ENCODE measurements around the gene RPSA. TPM values are rescaled to one million over a fixed set of nuclear protein-coding genes. Genes with fewer than 3 reads are reported as not detected.

RPSA gene
- polyA plus RNA-seq, 2 of the 4 experiments (the other 2 are of a cell fraction) = 2,484 to 3,141 TPM

DNA sequence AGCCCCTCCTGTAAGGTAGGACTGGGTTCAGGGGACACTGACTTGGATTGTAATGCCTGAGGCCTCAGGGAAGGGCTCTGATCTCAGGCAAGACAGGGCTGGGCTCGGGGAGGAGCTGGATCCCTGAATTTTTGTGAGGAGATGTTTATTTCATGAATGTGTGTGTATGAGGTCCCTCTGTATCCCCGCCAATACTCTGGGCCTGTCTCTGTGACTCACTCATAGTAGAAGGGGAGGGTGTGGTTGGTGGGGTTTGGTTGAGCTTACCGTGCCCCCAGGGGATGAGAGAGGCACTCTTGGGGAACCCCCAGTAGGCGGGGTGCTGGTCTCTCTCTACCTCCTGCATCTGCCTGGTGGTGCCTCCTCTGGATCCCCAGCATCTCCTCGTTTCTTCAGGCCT lies 28.1 kb downstream of the RPSA start:
- Histone ChIP-seq H3K4me3 (no peak overlapping the region), H3K4me2 (no peak overlapping the region), H3K4me1 (no peaks in the 10 kb centered on the region), H3K9me3 (no peaks in the 10 kb centered on the region), H3K27ac (no peak overlapping the region)
- CTCF ChIA-PET = interaction anchor here (0.8 to 2.5 kb wide), 2 partner anchors 13 to 65 kb away, joined by 3 to 10 read pairs; no protein-coding TSS in a partner anchor
- ATAC-seq = no peak; a peak in 1 of 6 replicates
- DNase-seq (ENCODE audit: low read depth in 1 of 2, low spot score in 1 of 2) = no peak
- TF ChIP-seq JUN (IDR thresholded peaks at IDR 0.05) = no peak
- TF ChIP-seq, protein P1, sequence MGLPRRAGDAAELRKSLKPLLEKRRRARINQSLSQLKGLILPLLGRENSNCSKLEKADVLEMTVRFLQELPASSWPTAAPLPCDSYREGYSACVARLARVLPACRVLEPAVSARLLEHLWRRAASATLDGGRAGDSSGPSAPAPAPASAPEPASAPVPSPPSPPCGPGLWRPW (IDR thresholded peaks at IDR 0.05) = no peak
- TF ChIP-seq FOSL2 (IDR thresholded peaks at IDR 0.05) = no peak
- no peak for TF ChIP-seq FOSL2 (CRISPR knock-in tag; IDR thresholded peaks at IDR 0.05)
- no peak for TF ChIP-seq FOXS1 (CRISPR knock-in tag; IDR thresholded peaks at IDR 0.05)
- TF ChIP-seq ZSCAN20 (CRISPR knock-in tag; IDR thresholded peaks at IDR 0.05) = no peak
- TF ChIP-seq TP53 (CRISPR knock-in tag; IDR thresholded peaks at IDR 0.05) = no peak
- POLR2A ChIA-PET = no interaction called here
- no peak for FAIRE-seq
- 53% methylated on average over 5 of the region's 5 CpGs for WGBS (ENCODE audit: missing lambda C conversion rate)

GRCh38 chr3:39435006-39435748 lies 28.7 kb downstream of the RPSA start:
- no peaks in the 10 kb centered on the region for H3K9me3 ChIP-seq
- TF ChIP-seq CHD2 (IDR thresholded peaks at IDR 0.05; ENCODE audit: low read length, partially characterized antibody) = no peak
- TF ChIP-seq ZFP36 (IDR thresholded peaks at IDR 0.05; ENCODE audit: borderline replicate concordance, partially characterized antibody) = no peak
- no peak for TF ChIP-seq ATOH8 (CRISPR knock-in tag; IDR thresholded peaks at IDR 0.05; ENCODE audit: low read depth)
- TF ChIP-seq, protein P2, sequence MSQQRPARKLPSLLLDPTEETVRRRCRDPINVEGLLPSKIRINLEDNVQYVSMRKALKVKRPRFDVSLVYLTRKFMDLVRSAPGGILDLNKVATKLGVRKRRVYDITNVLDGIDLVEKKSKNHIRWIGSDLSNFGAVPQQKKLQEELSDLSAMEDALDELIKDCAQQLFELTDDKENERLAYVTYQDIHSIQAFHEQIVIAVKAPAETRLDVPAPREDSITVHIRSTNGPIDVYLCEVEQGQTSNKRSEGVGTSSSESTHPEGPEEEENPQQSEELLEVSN (IDR thresholded peaks at IDR 0.05; ENCODE audit: borderline replicate concordance, low read depth) = no peak
- no peak for TF ChIP-seq MYC (IDR thresholded peaks at IDR 0.05; ENCODE audit: borderline replicate concordance, low read length)
- TF ChIP-seq POLR2AphosphoS2 (conservative IDR thresholded peaks at IDR 0.05; ENCODE audit: low read length) = no peak
- no peak for TF ChIP-seq FOSL2 (IDR thresholded peaks at IDR 0.05)
- TF ChIP-seq FOSL2 (CRISPR knock-in tag; IDR thresholded peaks at IDR 0.05) = no peak
- no peak for TF ChIP-seq KDM1A (IDR thresholded peaks at IDR 0.05; ENCODE audit: low read depth)
- no peak for TF ChIP-seq CBX8 (IDR thresholded peaks at IDR 0.05)
- no peak for TF ChIP-seq FOXS1 (CRISPR knock-in tag; IDR thresholded peaks at IDR 0.05)
- no peak for TF ChIP-seq RNF2 (IDR thresholded peaks at IDR 0.05; ENCODE audit: borderline replicate concordance, low read depth)
- TF ChIP-seq SREBF2 (IDR thresholded peaks at IDR 0.05) = no peak
- no peak for TF ChIP-seq EP300 (IDR thresholded peaks at IDR 0.05)
- no peak for TF ChIP-seq PBX3 (IDR thresholded peaks at IDR 0.05)
- no peak for TF ChIP-seq RCOR1 (IDR thresholded peaks at IDR 0.05; ENCODE audit: low read depth, low read length)
- TF ChIP-seq ZNF302 (CRISPR knock-in tag; IDR thresholded peaks at IDR 0.05) = no peak
- TF ChIP-seq HOXB13 (CRISPR knock-in tag; IDR thresholded peaks at IDR 0.05; ENCODE audit: low read depth) = no peak
- TF ChIP-seq ZSCAN20 (CRISPR knock-in tag; IDR thresholded peaks at IDR 0.05) = no peak
- no peak for TF ChIP-seq CBX2 (IDR thresholded peaks at IDR 0.05; ENCODE audit: borderline replicate concordance, low read depth)
- ATAC-seq (no peak), FAIRE-seq (no peak), DNase-seq (ENCODE audit: low read depth in 1 of 2, low spot score in 1 of 2) (no peak)
- no peak overlapping the region for H3K4me3 ChIP-seq
- H3K4me1 ChIP-seq = no peaks in the 10 kb centered on the region
- WGBS (ENCODE audit: missing lambda C conversion rate) = 86% methylated on average over 1 of the region's 1 CpG
- H3K27ac ChIP-seq = no peak overlapping the region
- ChIA-PET POLR2A (no interaction called here), CTCF (interaction anchor here (0.8 to 2.5 kb wide), 2 partner anchors 12 to 64 kb away, joined by 3 to 10 read pairs; no protein-coding TSS in a partner anchor)
- no peak overlapping the region for H3K4me2 ChIP-seq
